T-helper 1 cell treated with Interleukin-12 subunit alpha and Interleukin-12 subunit beta and Interleukin-4 antibody, amounts not matched to agents 30 ng/mL and 1 ng/mL, for 36 hours (primary cell): ENCODE results near the gene QRICH2. TPM values are rescaled to one million over a fixed set of nuclear protein-coding genes. Genes with fewer than 3 reads are reported as not detected.

Experiments
- intact Hi-C: fragments of 100-400 bp; cut with micrococcal nuclease; formaldehyde crosslinking; loops from one replicate; pipeline ENCODE4 v1.15.1; 2024
- total RNA-seq: library from RNA; stranded (reverse); gene quantifications from 2 replicates; pipeline ENCODE4 v1.2.3, GENCODE V29; 2022

QRICH2 gene
- total RNA-seq, 1 donor from 2014 or later = 5.1 TPM

- intact Hi-C loops = no loop called here
These were observed 29.7 kb downstream of the QRICH2 start for GRCh38 chr17:76278268-76278908.

- intact Hi-C loops = no loop called here
These were observed 30.5 kb downstream of the QRICH2 start for GRCh38 chr17:76277300-76278267.

- intact Hi-C loops = no loop called here
These were observed 31.4 kb downstream of the QRICH2 start for GRCh38 chr17:76276461-76277299.

- intact Hi-C loops = no loop called here
These were observed 32.0 kb downstream of the QRICH2 start for GRCh38 chr17:76276069-76276431.

GRCh38 chr17:76275382-76276068 is 32.6 kb downstream of the QRICH2 start:
- intact Hi-C loops = no loop called here

- intact Hi-C loops = loop anchor here (5.0 kb wide), 1 partner anchor 37 kb away; no protein-coding TSS in a partner anchor
These were observed 33.7 kb downstream of the QRICH2 start for GRCh38 chr17:76274112-76274956.

- intact Hi-C loops = loop anchor here (5.0 kb wide), 1 partner anchor 36 kb away; no protein-coding TSS in a partner anchor
These were observed 34.5 kb downstream of the QRICH2 start for GRCh38 chr17:76273445-76274111.

- intact Hi-C loops = loop anchor here (5.0 kb wide), 1 partner anchor 35 kb away; no protein-coding TSS in a partner anchor
These were observed 35.3 kb downstream of the QRICH2 start for GRCh38 chr17:76272541-76273444.

GRCh38 chr17:76271669-76272540 is 36.2 kb downstream of the QRICH2 start:
- intact Hi-C loops = loop anchor here (5.0 kb wide), 1 partner anchor 35 kb away; no protein-coding TSS in a partner anchor

GRCh38 chr17:76270770-76271668 is 37.1 kb downstream of the QRICH2 start:
- intact Hi-C loops = loop anchor here (5.0 kb wide), 1 partner anchor 34 kb away; no protein-coding TSS in a partner anchor

GRCh38 chr17:76270127-76270592 is 37.9 kb downstream of the QRICH2 start:
- intact Hi-C loops = loop anchor here (5.0 kb wide), 1 partner anchor 33 kb away; no protein-coding TSS in a partner anchor

GRCh38 chr17:76268991-76269981 is 38.8 kb downstream of the QRICH2 start:
- intact Hi-C loops = loop anchor here (1.0 to 10.0 kb wide), 5 partner anchors 23 to 484 kb away; partner anchors contain the start of genes FOXJ1, MFSD11, SRSF2 and UNK

- intact Hi-C loops = loop anchor here (1.0 to 10.0 kb wide), 5 partner anchors 22 to 483 kb away; partner anchors contain the start of genes FOXJ1, MFSD11, SRSF2 and UNK
These were observed 39.9 kb downstream of the QRICH2 start for GRCh38 chr17:76268015-76268749.
